NCI-H82 treated with DMSO at 0.1 percent for 48 hours (cell line): Measurements from ENCODE around the gene SLC25A24.
"Not testable (repeated sequence)": the region's sequence is repeated elsewhere in the genome, so short reads cannot be mapped to it uniquely, and the experiment has no call there.

Experiments used
- DNase-seq: peaks from one replicate; lab custom pipeline; 2025; ENCODE audit not compliant: unreplicated experiment; lab: John Stamatoyannopoulos, UW

Gene SLC25A24

GRCh38 chr1:108199201-108199691 lies 897 bp downstream of the SLC25A24 start:
- no peak for DNase-seq

DNA sequence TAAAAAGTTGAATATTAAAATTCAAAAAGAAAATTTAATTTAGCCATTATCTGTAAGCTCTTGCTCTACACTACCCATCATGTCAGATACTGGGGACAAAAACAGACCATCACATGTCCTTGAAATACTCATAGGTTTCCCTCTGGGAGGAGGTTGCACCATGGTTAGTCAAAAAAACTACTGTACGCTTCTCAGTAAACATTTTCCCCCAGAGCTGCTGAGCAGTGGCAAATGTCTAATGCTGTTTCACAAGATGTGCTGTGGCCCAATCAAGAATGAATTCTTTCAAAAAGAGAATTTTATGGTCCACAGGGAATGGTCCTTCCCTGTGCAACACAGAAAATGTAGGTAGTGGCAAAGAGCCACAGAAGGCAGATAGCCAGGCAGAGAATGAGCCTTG lies 6.1 kb downstream of the SLC25A24 start:
- no peak for DNase-seq

- DNase-seq, result no peak
Observed at GRCh38 chr1:108193333-108193732, 6.8 kb downstream of the SLC25A24 start.

GRCh38 chr1:108192581-108192980 lies 7.6 kb downstream of the SLC25A24 start:
- no peak for DNase-seq

- no peak for DNase-seq
Observed at GRCh38 chr1:108190686-108191416, 9.3 kb downstream of the SLC25A24 start.

DNA sequence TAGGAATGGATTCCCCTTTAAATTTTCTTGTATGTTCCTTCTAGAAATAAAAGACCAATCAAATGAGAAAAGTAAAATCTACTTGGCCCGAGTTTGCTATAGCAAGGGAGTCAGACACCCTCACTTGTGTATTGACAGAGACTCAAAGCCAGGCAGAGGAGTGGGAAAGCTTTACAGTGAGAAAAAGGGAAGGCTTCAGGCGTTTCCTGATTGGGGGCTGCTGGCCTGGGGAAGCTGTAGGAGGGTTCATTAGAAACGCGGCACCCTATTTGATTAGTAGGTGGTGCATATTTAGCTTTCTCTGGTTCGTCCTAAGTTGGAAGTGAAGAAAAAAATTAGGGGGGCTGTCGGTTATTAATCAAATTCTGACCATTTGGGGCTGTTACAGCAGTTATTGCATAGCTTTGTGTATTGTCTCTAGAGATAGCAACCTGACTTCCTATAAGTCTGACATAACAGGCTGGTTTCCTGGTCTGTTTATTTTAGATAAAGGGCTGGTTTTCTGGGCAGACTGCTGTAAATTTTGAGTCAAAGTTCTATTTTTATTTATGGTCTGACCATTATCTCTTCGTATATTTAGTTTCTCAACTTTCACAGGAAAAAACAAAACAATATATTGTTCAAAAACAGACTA lies 10.0 kb downstream of the SLC25A24 start:
- no peak for DNase-seq

DNA sequence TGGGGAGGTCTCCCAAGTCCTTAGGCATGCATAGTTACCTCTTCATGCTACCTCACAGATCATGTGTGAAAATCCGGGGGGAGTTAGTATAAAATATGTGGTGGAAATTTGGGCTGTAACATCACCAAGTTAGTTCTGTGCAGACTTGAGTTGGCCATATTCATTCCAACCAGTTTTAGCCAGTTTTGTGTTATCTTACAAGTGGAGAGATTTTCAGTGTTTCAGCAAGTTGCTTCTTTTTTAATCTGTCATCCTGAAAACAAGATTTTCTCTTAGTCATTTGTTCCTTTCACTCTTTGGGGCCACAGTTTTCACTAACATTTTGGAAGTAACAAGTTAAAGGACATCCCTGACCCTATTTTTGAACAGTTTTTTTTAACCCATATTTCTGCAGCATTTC lies 11.3 kb downstream of the SLC25A24 start:
- no peak for DNase-seq

- no peak for DNase-seq
Observed at GRCh38 chr1:108182959-108183700, 17.0 kb downstream of the SLC25A24 start.

DNA sequence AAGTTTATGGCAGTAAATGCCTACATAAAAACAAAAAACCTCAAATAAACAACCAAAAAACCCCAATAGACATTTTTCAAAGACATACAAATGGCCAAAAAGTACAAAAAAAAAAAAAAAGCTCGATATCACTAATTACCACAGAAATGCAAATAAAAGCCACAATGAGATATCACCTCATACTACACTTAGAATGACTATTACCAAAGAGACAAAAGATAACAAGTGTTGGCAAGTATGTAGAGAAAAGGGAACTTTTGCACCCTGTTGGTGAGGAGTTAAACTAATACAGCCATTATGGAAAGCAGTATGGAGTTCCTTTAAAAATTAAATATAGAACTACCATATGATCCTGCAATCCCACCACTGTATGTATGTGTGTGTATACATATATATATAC lies 21.1 kb downstream of the SLC25A24 start:
- DNase-seq, result no peak

DNA sequence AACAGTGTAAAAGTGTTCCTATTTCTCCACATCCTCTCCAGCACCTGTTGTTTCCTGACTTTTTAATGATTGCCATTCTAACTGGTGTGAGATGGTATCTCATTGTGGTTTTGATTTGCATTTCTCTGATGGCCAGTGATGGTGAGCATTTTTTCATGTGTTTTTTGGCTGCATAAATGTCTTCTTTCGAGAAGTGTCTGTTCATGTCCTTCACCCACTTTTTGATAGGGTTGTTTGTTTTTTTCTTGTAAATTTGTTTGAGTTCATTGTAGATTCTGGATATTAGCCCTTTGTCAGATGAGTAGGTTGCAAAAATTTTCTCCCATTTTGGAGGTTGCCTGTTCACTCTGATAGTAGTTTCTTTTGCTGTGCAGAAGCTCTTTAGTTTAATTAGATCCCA lies 37.7 kb downstream of the SLC25A24 start:
- DNase-seq, result not testable (repeated sequence)

- not testable (repeated sequence) for DNase-seq
Observed at GRCh38 chr1:108159951-108160350, 40.2 kb downstream of the SLC25A24 start.

DNA sequence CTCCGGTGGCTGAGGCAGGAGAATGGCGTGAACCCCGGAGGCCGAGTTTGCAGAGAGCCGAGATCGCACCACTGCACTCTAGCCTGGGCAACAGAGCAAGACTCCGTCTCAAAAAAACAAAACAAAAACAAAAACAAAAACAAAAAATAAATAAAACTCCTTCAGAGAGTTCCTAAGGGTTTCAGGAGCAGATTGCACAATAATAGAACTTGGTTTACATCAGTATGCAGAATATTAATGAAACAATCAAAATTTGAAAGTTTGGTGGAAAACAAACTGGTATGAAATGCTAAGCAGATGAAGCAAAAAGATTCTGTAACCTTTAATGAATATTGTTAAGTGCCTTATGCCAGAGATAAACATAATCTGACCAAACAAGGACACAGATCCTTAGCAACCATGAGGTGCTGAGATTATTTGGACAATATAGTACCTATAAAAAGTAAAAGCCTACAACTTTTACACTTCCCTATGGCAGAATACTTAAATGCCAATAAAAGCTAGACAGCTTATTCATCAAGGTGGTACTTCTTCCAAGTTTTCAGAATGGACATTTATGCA lies 41.2 kb downstream of the SLC25A24 start:
- no peak for DNase-seq

DNA sequence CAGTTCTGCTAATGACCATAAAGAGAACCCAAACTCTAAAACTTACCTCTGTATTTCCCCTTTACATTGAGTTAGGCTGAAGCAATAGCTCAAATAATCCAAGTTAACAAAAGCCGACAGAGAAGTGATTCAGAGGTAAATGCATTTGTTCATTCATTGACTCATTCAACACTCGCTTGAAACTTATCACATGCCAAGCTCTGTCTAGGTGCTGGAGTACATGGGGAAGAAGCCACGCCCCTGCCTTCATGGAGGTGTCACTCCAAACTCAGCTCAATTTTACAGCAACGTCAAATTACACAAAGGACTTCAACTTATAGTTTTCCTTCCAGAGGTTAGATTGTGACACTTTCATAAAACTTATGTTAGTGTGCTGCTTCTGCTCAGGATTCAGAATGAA lies 45.8 kb downstream of the SLC25A24 start:
- no peak for DNase-seq

GRCh38 chr1:108152782-108153222 lies 47.3 kb downstream of the SLC25A24 start:
- no peak for DNase-seq

GRCh38 chr1:108151548-108151947 lies 48.6 kb downstream of the SLC25A24 start:
- no peak for DNase-seq

- no peak for DNase-seq
Observed at GRCh38 chr1:108149796-108150467, 50.2 kb downstream of the SLC25A24 start.

- not testable (repeated sequence) for DNase-seq
Observed at GRCh38 chr1:108144569-108144968, 55.6 kb downstream of the SLC25A24 start.

DNA sequence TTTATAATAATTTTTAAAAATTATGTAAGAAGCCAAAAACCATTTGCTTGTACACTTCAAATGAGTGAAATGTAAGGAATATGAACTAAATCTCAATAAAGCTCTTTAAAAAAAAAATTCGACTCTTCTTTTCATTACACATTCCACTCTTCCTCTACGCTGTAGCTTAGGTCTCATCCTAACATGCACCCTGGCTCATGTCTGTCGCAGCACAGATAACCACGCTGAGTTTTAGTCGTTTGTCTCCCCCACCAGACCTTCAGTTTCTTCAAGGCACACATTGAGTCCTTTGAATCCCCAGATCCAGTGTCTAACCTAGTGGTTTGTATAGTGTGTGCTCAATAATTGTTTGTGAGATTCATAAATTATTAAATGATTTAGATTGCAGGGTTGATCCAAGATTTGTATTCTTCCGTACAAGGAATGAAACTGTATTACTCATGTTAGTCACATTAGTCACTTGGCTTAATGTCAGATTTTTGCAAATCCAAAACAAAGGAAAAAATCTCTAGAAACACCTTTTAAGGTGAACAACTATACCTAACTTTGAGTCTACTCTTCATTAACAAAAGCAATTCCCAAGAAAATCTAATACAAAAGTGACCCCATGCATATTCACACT lies 57.3 kb downstream of the SLC25A24 start:
- DNase-seq, result no peak

GRCh38 chr1:108142258-108142657 lies 57.9 kb downstream of the SLC25A24 start:
- no peak for DNase-seq

DNA sequence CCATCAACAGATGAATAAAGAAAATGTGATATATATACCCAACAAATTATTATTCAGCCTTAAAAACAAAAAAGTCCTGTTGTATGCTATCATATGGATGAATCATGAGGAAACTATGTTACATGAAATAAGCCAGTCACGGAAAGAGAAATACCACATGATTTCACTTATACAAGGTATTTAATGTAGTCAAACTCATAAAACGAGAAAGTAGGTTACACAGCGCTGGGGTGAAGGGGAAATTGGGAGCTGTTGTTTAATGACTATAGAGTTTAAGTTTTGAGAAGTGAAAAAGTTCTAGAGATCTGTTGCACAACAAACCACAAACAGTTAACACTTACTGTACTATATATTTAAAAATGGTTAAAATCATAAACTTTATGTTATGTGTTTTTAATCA lies 58.5 kb downstream of the SLC25A24 start:
- no peak for DNase-seq
